AG08395 (cell line): ENCODE results near the gene CLDN22.

Source experiments
- DNase-seq: peaks from one replicate; pipeline ENCODE4 v3.0.0; 2012; ENCODE audit warnings: mixed read lengths, low spot score

CLDN22 gene

DNA sequence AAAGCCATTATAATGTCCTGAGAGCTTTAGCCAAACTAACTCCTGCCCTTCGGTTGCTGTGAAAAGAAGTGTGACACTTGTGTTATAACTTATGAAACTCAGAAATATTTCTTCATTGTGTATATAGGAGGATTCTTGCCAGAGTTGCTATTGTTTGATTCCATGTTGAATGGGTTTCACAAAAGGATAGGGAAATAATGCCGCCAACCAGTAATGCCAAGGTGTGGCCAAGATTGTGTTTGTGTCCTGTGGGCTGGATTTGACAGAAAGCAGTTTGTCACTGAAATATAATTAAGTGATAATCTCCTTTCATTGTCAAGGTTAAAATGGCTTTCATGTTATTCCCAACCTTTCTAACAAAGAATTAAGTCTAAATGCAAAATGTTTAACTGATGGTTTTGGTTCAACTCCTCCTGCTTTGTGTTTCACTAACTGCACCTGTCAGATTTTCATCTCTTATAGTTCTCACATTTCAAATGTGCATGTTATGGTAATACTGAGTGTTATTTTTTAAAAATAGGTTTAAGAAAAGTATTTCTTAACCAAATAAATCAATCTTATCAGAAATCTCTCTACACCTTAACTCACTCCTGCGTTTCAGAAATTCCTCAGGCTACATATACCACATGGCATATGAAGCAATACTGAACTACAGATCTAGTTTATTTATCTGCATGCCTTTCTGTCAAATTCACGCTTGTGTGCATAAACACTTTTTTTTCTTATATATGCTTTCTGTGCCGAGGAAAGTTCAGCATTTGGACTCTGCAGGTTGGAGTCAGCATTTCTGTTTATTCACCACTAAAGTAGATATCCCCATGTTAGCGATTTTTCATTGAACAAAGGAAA is at the start of gene CLDN22:
CLDN22 (minus strand) TSS at position 66 of the 849 bp plus-strand sequence; CDS start at position 8, 58 bp downstream.
- no peak for DNase-seq

DNA sequence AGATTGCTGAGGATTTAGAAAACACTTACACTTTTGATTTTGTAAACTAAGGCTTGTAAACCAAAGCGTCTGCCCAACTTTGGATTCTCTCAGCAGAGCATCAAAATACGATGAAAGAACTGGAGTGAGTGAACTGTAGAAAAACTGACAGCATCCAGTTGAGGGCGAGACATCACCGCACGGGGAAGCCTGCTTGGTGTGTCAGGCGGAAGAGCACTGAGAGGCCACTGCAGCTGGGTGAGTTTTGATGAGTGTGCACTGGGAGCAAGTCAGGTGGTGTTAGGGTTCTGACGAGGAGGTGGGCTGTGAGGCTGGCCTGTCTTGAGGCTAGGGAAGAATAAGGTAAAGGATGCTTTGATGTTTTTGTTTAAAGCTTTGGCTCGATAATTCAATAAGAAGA is 49.0 kb upstream of the CLDN22 start:
- DNase-seq, result no peak

DNA sequence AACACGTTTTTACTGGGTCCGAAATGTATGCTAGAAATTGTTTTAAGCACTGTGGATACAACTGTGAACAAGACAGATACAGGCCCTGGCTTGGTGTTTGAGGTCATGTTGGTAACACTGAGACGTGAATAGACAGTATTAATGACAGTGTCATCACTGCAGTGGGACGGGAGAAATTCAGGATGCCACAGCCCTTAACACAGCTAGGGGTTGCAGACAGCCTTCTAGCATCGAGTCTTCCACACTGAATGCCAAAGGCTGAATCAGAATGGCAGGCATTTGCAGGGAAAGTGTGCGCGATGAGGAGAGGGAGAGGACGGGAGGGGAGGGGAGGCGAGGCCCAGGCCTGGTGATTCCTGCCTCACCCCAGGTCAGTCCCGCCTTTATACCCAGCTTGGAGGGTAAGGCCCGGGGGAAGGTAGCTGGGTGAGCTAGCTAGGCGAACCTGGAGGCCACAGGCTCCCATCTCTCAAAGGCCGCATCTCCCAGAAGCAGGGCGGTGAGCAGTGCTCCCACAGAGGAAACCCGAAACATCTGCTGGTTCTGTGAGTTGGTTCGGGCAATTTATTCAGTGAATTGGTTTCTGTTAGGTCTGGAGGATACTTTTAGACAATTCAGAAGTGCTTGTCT is 46.2 kb upstream of the CLDN22 start:
- no peak for DNase-seq

DNA sequence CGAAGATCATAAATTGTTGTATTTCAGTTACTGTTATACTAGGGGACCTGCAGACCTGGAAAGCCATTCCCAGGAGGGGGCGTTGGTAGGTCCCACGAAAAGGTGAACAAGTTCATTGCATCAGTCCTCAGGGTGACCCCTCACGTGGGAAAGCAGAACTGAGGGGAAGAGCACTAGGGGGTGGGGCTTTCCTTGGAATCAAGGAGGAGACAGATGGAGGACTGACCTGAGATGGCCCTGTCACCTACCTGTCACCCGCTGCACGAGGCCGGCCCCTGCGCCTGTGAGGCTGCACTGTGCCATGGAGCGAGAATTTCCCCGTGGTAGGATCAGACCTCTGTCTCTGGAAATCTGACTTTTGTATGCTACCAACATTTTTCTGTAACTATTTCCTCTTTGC is 43.9 kb upstream of the CLDN22 start:
- DNase-seq, result no peak

DNA sequence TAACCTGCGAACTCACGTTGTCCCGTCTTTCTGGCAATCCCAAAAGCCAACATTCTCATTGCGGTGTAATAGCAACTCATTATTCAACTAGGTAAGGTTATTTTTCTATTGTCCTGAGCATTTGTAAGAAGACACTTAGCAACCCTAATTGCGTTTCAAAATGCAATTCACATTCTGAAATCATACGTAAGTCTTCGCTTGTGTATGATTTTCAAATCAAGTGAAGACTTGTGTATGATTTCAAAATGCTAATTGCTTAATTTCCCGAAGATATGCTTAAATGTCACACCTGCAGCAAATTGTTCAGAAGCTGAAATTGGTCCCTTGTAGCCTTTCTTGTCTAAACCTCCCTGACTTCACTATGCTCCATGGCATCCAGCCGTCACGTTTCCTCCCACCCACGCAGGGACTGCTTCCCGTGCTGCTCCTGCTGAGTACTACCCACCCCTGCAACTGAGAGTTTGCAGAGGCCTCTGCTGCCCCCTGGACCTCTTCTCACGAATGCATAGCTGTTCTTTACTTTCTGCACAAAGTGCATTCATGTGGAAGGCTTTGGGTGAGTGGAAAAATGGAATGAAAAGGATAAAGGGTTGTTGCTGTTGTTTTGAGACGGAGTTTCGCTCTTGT is 43.0 kb upstream of the CLDN22 start:
- DNase-seq, result no peak

DNA sequence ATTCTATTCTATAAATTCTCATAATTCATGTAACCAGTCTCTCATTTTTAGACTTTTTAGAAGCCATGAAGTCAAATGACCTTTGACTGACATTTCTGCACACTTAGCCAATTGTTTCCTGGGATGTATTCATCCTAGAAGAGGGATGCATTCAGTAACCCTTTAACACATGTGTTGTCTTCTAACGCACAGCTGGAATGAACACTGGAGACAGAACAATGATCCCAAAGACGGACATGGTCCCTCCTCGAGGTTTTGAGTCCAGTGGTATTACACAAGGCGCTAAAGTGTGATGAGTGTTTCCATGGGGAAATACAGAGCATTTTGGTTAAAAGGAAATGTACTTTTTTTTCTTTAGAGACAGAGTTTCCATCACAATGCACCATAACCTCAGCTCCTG is 42.0 kb upstream of the CLDN22 start:
- DNase-seq, result no peak

DNA sequence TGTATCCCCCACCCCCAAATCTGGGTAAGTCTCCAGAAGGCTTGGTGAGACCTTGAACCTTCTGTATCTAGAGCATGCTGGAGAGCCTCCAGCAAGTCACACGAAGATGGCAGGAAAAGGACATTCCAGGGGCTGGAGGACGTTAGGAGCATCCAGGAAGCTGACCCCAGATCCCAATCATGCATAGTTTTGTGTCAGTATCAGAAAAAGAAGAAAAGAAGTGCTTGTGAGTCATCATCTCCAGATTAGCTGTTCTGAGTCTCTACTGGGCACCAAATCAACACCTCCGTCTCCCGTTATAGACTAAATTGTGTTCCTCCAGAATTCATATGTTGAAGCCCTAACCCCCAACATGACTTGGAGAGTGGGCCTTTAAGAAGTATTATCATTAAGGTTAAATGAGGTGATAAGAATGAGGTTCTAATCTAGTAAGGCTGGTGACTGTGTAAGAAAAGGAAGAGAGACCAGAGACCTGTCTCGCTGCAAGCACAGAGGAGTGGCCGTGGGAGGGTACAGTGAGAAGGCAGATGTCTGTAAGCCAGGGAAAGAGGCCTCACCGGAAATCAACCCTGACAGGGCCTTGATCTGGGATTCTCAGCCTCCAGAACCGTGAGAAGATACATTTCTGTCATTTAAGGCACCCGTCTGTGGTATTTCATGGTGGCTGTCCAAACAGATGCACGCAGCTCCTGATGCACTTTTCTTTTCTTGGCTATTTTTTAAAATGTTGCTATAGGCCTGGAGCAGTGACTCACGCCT is 40.3 kb upstream of the CLDN22 start:
- peak; percentile 69 for DNase-seq

DNA sequence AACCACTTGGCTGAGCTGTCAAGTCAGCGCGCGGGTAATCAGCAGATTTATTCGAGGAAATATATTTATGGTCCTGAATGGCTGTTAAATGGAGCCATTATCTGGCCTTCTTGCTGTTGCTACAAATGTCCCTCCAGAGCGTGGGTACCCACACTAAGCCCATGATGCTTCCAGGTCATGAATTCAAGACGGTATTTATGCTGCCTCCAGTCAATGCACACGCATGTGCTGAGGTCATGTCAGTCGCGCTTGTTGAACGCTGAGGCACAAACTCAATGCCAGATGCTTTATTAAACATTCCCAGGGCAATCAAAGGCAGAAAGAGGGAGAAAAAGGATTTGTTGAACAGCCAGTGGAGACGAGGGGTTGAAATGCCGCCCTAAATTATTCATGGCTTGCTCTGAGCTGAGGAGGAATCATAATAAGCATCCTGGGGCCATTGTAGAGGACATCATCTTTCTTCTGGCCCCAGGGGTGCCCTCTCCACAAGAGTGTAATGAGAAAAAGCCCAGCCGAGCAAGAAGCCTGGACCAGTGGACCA is 38.2 kb upstream of the CLDN22 start:
- no peak for DNase-seq

DNA sequence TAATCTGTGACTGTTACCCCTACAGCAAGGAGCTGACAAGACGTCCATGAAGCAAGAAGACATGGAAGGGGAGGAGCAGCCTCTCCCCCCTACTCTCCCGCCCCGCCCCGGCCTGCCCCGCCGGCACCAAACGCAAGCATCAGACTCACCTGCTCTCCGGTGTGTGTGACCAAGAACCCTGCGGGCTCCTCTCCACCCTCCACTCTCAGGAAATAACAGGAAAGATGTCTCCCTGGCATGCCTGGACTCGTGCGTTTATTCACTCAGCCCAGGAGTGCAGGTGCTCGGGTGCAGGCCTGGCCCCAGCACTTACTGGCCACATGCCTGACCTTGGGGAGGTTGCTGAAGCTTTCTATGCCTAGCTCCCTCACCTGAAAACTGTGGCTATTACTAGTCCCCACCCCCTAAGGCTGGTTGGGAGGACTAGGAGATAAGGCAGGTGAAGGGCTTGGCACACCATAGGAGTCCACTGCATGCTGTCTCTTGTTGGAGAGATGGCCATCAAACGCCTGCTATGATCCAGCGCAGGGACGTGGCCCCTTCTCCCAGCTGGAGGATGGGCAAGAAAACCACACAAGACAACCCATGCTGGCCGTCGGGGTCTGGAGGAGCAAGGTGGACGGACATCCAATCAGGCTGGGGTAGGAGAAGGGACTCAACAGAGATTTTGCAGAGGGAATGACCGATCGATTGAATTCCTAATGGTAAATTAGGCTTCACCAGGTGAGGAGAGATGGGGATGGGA is 37.0 kb upstream of the CLDN22 start:
- DNase-seq, result no peak

DNA sequence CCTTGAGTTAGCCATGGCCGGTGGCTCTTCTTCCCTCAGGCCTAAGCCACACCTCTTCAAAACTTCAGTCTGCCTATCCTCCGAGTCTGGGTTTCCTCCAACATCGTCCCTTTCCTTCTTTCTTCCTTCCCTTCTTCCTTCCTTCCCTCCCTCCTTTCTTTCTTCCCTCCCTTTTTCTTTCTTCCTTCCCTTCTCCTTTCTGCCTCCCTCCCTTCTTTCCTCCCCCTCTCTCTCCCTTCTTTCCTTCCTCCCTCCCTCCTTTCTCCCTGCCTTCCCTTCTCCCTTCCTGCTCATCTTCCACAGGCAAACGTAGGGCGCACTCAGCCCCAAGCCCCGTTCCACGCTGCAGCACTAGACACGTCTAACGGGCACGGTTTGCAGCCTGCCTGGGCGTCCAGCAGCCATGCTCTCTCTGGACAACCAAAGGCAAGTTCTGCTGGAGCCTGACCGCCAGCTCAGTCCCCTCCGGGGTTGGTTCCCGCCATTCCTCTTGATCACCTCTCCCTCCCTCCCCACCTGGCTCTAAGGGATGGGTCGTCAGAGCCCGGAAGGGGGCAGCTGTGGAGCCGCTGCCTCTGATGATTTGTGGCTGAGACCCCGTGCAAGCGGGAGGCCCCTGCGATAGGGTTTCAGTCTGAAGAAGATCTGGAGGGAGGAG is 36.2 kb upstream of the CLDN22 start:
- DNase-seq, result no peak

DNA sequence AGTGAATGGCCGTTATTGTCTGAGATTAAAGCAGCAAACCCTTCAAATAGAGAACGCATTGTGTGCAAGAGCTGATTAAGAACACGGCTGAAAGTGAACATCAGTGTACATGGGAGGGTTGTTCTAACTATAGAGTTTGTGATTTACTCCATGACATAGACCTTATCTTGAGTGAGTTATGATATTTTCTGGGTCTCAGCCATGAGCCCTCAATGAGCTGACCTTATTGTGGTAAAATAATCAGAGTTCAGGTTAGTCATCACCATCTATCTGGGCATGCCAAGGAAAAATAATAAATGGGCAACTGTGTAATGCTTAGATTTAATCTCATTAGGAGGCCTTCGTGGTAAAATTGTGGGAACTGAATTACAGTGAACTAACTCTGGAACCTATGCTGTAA is 35.3 kb upstream of the CLDN22 start:
- DNase-seq, result peak; percentile 48

DNA sequence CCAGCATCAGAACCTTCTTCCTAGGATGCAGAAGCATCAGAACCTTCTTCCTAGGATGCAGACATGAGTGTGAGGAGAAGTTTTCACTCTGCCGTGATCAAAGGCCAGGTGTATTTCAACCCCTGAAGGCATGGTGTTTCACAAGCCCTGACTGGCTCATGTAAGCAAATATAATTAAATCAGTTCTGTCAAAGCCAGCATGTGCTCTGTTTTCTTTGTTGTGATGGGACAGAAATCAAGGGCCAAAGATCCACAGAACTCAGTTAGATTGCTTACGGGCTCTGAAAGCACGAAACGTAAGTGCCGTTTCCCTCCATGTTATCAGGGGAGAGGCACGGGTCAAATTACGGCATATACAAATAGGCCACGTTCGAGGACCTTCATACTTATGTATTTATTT is 34.1 kb upstream of the CLDN22 start:
- no peak for DNase-seq

DNA sequence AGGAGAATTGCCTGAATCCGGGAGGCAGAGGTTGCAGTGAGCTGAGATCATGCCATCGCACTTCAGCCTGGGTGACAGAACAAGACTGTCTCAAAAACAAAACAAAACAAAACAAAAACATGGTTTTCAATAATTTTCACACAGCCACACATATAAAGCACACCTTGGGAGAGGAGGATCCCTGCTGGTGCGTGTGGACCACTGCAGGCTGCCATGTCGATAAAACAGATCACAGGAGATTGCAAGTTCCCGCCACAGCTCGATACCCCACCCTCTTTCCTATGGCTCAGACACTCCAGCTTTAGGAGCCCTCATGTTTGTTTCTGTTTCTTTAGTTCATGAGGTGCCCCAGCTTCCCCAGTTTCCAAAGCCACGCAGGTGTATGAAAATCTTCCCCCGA is 33.5 kb upstream of the CLDN22 start:
- DNase-seq, result no peak

DNA sequence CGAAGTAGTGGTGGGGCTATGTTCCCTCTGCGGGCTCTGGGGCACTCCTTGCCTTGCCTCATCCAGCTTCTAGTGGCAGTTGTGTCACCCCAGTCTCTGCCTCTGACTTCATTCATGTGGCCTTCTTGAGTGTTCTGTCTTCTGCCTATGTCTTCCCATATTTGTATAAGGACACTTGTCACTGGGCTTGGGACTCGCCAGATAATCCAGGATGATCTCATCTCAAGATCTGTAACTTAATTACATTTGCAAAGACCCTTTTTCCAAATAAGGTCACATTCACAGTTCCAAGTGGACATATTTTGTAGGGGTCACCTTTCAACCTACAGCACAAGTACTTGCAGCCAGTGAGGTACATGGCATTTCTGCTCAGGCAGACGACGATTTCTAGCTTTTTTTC is 32.5 kb upstream of the CLDN22 start:
- DNase-seq, result no peak

DNA sequence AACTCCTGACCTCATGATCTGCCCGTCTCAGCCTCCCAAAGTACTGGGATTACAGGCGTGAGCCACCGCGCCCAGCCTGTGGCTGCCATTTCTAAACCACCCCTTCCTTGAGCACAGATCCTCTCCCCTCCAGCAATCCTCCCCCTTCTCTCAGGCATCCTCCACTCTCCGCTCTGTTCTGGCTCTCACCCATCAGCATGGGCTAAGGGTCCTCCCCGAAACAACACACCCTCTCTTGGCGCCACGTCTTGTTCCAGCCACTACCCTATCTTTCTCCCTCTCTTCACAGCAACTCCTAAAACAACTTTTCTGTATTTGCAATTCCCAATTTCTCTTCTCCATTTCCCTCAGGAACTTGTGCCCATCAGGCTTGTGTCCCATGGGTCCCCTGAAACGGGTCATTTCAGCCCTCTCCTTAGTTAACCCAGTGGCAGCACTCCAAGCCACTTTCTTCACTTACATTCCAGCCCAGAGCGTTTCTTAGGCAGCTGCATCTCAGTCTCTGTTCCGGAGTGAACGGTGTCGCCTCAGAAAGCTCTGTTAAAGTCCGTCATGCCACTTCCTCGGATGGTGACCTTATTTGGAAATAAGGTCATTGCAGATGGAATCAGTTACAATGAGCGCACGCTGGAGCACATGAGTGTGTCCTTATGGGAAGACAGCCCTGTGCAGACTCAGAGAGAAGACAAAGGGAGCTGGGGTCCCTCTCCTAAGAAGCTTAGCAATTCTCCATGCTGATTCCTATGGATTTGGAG is 30.4 kb upstream of the CLDN22 start:
- peak; percentile 74 for DNase-seq

DNA sequence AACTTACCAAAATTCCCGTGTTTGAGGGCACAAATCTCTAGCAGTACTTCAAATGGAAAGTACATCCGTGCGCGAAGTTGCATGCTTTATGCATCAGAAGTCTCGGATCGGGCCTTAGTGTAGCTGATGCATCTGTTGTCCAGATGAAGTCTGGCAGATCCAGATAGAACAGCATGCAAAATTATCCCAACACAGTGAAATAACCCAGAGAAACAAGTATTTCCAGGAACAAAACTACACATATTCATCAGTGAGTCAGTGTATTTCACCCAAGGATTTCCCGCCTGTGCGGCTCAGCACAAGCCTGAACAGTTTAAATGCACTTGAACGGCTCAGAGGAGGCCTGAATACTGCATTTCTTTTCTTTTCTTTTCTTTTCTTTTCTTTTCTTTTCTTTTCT is 29.6 kb upstream of the CLDN22 start:
- peak; percentile 84 for DNase-seq

DNA sequence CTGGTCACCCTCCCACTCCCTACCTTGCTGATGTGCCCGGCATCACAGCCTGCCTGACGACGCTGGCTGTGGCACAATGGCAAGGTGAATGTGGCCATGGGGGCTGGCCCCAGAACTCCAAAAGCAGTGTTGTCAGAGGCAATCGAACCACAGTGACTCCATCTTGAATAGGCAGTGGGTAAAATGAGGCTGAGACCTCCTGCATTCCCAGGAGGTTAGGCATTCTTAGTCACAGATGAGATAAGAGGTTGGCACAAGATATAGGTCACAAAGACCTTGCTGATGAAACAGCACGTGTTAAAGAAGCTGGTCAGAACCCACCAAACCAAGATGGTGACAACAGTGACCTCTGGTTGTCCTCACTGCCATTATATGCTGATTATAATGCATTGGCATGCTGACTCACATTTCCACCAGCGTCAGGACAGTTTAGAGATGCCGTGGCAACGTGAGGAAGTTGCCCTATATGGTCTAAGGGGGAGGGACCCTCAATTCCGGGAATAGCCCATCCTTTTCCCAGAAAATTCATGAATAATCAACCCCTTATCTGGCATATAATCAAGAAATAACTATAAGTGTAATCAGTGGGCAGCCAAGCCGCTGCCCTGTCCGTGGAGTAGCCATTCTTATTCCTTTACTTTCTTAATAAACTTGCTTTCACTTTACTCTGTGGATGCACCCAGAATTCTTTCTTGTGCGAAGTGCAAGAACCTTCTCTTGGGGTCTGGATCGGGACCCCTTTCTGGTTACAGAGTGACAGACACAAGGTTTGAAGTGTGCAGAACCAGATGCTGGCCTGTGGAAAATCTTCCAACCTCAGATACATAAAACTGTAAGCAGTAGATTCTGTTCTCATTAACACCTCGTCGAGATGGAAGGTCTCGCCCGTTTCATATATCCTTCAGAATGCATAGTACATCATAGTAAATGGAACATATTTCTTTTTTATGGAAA is 28.9 kb upstream of the CLDN22 start:
- DNase-seq, result peak; percentile 91

DNA sequence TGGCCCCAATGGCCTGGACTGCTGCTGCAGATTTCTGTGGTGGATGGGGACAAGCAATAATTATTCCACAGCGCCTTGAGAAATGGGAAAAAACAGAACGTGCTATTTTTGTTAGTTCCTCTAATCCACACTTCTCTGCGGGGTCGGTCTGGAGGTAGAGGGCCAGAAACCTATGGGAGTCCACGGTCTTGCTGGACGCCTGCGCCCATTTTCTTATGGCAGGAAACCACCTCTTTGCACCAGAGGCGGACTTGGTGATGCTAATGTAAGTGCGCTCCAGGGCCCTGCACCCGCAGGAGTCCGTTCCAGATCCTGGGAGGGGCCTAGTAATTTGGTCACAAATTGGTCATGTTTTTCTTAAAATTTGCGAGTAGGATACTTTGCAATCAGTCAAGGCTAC is 28.1 kb upstream of the CLDN22 start:
- DNase-seq, result no peak

DNA sequence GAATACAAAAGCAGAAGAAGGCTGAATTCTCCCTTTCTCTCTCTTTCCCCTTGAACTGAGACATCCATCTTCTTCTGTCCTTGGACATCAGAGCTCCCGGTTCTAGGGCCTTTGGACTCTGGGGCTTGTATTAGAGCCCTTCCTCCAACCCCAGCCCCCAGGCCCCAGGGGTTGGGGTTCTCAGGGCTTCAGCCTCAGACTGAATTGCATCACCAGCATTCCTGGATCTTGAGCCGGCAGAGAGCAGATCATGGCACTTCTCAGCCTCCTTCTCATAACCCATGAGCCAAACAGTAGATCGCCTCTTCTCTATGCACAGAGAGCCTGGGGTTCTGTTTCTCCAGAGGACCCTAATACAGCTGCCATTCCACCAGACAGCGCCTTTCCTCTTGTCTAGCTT is 27.5 kb upstream of the CLDN22 start:
- DNase-seq, result peak; percentile 12
